Measurements from ENCODE around the gene ACP1.
"Not testable (repeated sequence)": the region's sequence is repeated elsewhere in the genome, so short reads cannot be mapped to it uniquely, and the experiment has no call there.

ACP1 gene

DNA sequence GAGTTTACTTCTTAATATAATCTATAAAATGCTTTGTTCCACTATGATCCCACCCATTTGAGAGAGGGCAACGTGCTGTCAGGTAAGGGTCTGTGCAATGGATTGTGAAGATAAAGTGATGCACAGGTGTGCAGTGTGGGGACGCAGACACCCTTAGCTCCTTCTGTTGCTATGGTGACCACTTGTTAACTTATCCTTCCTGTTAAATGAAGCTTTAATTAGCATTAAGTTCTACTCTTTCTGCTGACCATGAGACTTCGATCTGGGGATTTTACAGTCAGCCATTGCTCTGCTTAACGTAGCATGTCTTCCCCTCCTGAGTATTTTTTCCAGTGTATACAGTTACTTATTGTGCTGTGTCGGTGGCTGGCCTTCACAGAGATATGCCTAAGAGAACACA lies 46.2 kb downstream of the ACP1 start:
- TF ChIP-seq JUND (IDR thresholded peaks at IDR 0.05; ENCODE audit: low read depth): no peak
- in situ Hi-C loops (cut with HindIII; ENCODE audit: low pct_unique_long_range_greater_than_20kb, low sequenced_read_pairs): no loop called here
- DNase-seq (ENCODE audit: low read depth in 1 of 2, low spot score in 1 of 2): no peak

DNA sequence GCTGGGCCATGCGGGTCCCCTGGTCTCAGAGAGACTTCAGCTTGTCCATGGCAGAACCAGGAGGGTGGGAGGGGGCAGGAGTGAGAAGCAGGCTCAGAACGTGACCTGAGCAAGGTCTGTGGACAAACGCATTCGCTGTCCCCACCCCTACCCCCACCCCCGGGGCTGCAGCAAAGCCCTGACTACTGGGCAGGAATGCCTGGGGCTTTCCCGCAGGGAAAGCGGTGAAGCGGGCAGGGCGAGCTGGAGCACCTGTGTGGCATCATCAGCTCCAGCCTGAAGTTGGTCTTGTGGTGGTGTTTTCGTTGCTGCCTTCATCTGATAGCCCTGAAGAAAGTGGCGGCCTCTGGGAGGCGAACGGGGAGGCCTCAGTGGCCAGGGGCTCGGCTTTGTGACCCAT lies 49.2 kb downstream of the ACP1 start:
- DNase-seq (ENCODE audit: low read depth in 1 of 2, low spot score in 1 of 2): no peak
- no peak for TF ChIP-seq JUND (IDR thresholded peaks at IDR 0.05; ENCODE audit: low read depth)
- in situ Hi-C loops (cut with HindIII; ENCODE audit: low pct_unique_long_range_greater_than_20kb, low sequenced_read_pairs): no loop called here

DNA sequence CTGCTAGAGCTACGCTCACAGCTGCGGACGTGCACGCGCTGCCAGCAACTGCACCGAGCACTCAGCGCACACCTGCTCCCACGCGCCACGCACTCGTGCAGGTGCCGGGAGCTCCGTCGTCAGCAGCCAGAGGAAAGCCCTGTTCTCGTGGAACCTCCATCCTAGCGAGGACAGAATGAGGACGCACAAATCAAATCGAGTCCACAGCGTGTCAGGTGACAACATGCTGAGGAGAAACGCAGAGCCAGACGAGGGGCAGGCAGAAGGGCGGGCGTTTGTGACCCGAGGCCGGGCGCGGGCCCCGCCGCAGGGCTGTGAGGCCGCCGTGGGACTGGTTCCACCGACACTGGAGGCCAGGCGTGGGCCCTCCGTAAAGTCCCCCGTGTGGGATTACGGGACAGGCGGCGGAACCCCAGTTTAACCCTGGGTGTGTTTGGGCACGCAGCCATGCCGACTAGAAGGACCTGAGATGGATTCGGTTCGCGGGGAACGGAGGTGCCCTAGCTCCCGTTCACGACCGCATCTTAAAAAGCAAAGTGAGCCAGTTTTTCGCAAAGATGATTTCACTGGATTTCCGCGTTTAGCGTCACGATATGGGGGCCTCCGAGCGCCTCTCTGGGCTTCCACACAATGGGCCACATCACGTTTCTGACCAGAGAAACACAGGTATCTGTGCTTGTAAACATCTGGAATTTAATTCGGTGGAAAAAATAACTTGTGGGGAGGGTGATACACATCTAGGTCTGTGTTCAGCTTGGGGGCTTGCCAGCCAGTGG lies 50.0 kb downstream of the ACP1 start:
- no peak for TF ChIP-seq JUND (IDR thresholded peaks at IDR 0.05; ENCODE audit: low read depth)
- DNase-seq (ENCODE audit: low read depth in 1 of 2, low spot score in 1 of 2): no peak
- in situ Hi-C loops (cut with HindIII; ENCODE audit: low pct_unique_long_range_greater_than_20kb, low sequenced_read_pairs): no loop called here

GRCh38 chr2:315925-316324 lies 51.2 kb downstream of the ACP1 start:
- in situ Hi-C loops (cut with HindIII; ENCODE audit: low pct_unique_long_range_greater_than_20kb, low sequenced_read_pairs): not testable (repeated sequence)

GRCh38 chr2:316381-316780 lies 51.6 kb downstream of the ACP1 start:
- no peak for TF ChIP-seq JUND (IDR thresholded peaks at IDR 0.05; ENCODE audit: low read depth)
- in situ Hi-C loops (cut with HindIII; ENCODE audit: low pct_unique_long_range_greater_than_20kb, low sequenced_read_pairs): no loop called here
- DNase-seq (ENCODE audit: low read depth in 1 of 2, low spot score in 1 of 2): no peak

More at GRCh38 chr2:315925-316324, 51.2 kb downstream of the ACP1 start:
- DNase-seq (ENCODE audit: low read depth in 1 of 2, low spot score in 1 of 2): not testable (repeated sequence)

DNA sequence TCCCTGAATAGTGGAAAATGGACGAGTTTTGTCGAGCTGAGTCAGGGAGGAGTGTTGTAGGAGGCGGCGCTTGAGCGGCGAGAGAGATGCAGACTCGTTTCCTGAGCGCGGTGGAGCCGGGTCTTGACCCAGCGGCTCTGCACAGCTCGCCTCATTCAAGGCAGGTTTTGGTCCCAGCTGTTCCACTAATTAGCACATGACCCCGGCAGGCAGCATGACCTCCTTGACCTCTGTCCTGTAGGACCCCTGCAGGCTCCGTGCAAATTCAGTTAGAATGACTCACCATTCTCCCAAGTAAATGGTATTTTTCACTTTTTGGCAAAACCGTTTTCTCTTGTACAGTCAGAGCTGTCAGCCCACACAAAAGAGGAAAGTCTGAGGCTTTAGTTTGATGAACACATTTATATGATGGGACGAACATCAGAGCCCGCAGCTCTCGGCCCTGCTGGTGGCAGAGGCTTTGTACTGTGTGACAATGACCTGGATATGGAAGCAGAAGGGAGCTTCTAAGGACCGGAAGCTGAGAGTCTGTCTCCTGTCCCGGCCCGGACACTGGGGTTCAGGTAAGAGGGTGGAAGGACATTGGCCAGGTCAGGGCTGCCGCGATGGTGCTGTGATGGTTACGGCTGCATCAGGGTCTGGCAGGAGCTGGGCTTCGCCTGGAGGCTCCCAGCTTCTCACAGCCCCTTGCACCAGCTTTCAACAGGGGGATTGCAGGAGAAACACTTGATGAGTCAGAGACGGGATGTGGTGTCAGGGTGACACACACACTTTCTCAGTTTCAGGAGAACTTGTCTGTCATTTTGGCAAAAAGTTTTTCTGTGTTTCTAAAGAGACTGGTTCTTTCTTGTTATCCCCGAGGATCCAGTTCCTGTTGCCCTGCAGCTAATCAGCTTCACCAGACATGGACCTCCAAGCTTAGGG lies 53.0 kb downstream of the ACP1 start:
- no peak for DNase-seq (ENCODE audit: low read depth in 1 of 2, low spot score in 1 of 2)
- TF ChIP-seq JUND (IDR thresholded peaks at IDR 0.05; ENCODE audit: low read depth): no peak
- in situ Hi-C loops (cut with HindIII; ENCODE audit: low pct_unique_long_range_greater_than_20kb, low sequenced_read_pairs): no loop called here

DNA sequence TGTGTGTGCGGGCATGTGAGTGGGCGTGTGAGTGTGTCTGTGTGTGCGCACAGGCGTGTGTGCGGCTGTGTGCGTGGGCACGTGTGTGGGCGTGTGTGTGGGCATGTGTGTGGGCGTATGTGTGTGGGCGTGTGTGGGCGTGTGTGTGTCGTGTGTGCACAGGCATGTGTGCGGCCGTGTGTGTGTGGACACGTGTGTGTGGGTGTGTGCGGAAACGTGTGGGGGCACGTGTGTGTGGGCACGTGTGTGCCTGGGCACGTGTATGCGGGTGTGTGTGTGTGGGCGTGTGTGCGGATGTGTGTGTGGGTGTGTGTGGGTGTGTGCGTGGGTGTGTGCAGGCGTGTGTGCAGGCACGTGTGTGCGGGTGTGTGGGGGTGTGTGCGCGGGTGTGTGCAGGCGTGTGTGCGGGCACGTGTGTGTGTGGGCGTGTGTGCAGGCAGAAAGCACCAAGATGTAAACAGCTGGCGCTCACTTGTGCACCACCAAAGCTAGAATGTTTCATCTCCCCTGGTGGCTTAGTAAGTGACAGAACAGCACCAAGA lies 54.4 kb downstream of the ACP1 start:
- no peak for TF ChIP-seq JUND (IDR thresholded peaks at IDR 0.05; ENCODE audit: low read depth)
- no peak for DNase-seq (ENCODE audit: low read depth in 1 of 2, low spot score in 1 of 2)
- in situ Hi-C loops (cut with HindIII; ENCODE audit: low pct_unique_long_range_greater_than_20kb, low sequenced_read_pairs): no loop called here

DNA sequence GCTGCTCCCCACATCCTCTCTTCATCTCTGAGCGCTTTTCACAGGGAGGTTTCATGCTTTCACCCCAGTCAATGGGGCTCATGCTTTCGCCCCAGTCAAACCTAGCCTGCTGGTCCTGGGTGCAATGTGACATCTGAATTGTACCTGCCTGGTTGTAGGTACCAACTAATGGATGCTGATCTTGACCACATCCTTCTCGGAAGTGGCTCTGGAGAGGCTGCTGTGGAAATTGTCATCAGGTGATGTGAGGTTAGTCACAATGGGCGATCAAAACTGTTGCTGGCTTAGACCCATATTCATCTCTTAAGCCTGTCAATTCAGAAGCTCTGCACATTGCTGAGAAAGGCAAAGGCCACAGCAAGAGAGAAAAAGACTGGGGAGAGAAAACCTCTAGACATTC lies 55.8 kb downstream of the ACP1 start:
- no peak for DNase-seq (ENCODE audit: low read depth in 1 of 2, low spot score in 1 of 2)
- no peak for TF ChIP-seq JUND (IDR thresholded peaks at IDR 0.05; ENCODE audit: low read depth)
- in situ Hi-C loops (cut with HindIII; ENCODE audit: low pct_unique_long_range_greater_than_20kb, low sequenced_read_pairs): no loop called here

- TF ChIP-seq JUND (IDR thresholded peaks at IDR 0.05; ENCODE audit: low read depth): no peak
- DNase-seq (ENCODE audit: low read depth in 1 of 2, low spot score in 1 of 2): no peak
- in situ Hi-C loops (cut with HindIII; ENCODE audit: low pct_unique_long_range_greater_than_20kb, low sequenced_read_pairs): no loop called here
These were observed 57.6 kb downstream of the ACP1 start for GRCh38 chr2:322326-322725.

GRCh38 chr2:323035-323434 lies 58.3 kb downstream of the ACP1 start:
- no peak for DNase-seq (ENCODE audit: low read depth in 1 of 2, low spot score in 1 of 2)
- no peak for TF ChIP-seq JUND (IDR thresholded peaks at IDR 0.05; ENCODE audit: low read depth)
- in situ Hi-C loops (cut with HindIII; ENCODE audit: low pct_unique_long_range_greater_than_20kb, low sequenced_read_pairs): no loop called here

Measured in T47D (cell line).